Suprapubic skin (tissue), 4 donors: ENCODE data around the gene ITGAE. TPM values are rescaled to one million over a fixed set of nuclear protein-coding genes. Genes with fewer than 3 reads are reported as not detected.

Experiments
- DNase-seq, 2 donors: peaks; one replicate each; pipeline ENCODE4 v3.0.0-alpha.2; 2019; ENCODE audit warnings: low spot score in 2 of 2
- H3K27ac ChIP-seq: fragments of 200-600 bp; sonication (generic); one replicate; pipeline ENCODE4 v1.5.1; 2019
- H3K27me3 ChIP-seq: fragments of 200-600 bp; sonication (generic); one replicate; pipeline ENCODE4 v1.5.1; 2019
- H3K36me3 ChIP-seq: fragments of 200-600 bp; sonication (generic); one replicate; pipeline ENCODE4 v1.5.1; 2019
- H3K4me1 ChIP-seq: fragments of 200-600 bp; sonication (generic); one replicate; pipeline ENCODE4 v1.5.1; 2019
- H3K4me3 ChIP-seq: fragments of 200-600 bp; sonication (generic); one replicate; pipeline ENCODE4 v1.5.1; 2019; ENCODE audit warnings: mild to moderate bottlenecking
- H3K9me3 ChIP-seq: fragments of 200-600 bp; sonication (generic); one replicate; pipeline ENCODE4 v1.5.1; 2019
- EP300 ChIP-seq: sonication (generic); formaldehyde crosslinking; IDR thresholded peaks from one replicate; pipeline ENCODE4 v1.6.1; 2017; ENCODE audit warnings: antibody characterized with exemption
- POLR2A ChIP-seq, 2 donors: fragments of 450-650 bp; IDR thresholded peaks; one replicate each; pipeline ENCODE4 v1.6.1; 2017; ENCODE audit warnings: antibody characterized with exemption in 2 of 2, mild to moderate bottlenecking in 2 of 2, moderate library complexity in 2 of 2
- POLR2AphosphoS5 ChIP-seq, 3 donors: sonication (generic); formaldehyde crosslinking; IDR thresholded peaks; one replicate each; pipeline ENCODE4 v1.6.1; 2017; ENCODE audit warnings: antibody characterized with exemption in 3 of 3
- WGBS: methylation state at CpG from one replicate; pipeline ENCODE4 v1.1.5; 2018; 5-methylcytosine and 5-hydroxymethylcytosine counted together
- total RNA-seq, 4 donors: library from RNA; depleted of rRNA; stranded (reverse); fragments of >200 nt; gene quantifications; one replicate each; pipeline ENCODE4 v1.1.0, GENCODE V29; 2016
- TF ChIP-seq, protein P1 (sequence below), 2 donors: fragments of 200-600 bp in 1 of 2; fragments of 450-650 bp in 1 of 2; sonication (generic) in 1 of 2; IDR thresholded peaks; one replicate each; pipeline ENCODE4 v1.5.1; 2016 to 2019; ENCODE audit warnings: antibody characterized with exemption in 2 of 2, mild to moderate bottlenecking in 1 of 2, moderate library complexity in 1 of 2

ITGAE gene
- total RNA-seq, 4 donors from 2014 or later: 14.0 to 20.7 (median 14.4) TPM

DNA sequence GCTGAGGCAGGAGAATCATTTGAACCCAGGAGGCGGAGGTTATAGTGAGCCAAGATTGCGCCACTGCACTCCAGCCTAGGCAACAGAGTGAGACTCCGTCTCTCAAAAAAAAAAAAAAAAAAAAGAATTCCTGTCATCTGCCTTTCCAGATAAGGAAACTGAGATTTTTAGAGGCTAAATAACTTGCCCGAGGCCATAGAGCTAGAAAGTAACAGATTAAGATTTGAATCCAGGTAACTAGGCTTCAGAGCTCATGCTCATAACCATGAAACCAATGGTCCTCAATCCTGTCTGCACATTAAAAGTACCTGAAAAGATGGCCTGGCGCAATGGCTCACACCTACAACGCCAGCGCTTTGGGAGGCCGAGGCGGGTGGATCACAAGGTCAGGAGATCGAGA, 35.6 kb upstream of the ITGAE start:
- TF ChIP-seq POLR2AphosphoS5 (IDR thresholded peaks at IDR 0.05) (no peak), POLR2A (IDR thresholded peaks at IDR 0.05) (no peak), EP300 (no peak)
- TF ChIP-seq, protein P1, sequence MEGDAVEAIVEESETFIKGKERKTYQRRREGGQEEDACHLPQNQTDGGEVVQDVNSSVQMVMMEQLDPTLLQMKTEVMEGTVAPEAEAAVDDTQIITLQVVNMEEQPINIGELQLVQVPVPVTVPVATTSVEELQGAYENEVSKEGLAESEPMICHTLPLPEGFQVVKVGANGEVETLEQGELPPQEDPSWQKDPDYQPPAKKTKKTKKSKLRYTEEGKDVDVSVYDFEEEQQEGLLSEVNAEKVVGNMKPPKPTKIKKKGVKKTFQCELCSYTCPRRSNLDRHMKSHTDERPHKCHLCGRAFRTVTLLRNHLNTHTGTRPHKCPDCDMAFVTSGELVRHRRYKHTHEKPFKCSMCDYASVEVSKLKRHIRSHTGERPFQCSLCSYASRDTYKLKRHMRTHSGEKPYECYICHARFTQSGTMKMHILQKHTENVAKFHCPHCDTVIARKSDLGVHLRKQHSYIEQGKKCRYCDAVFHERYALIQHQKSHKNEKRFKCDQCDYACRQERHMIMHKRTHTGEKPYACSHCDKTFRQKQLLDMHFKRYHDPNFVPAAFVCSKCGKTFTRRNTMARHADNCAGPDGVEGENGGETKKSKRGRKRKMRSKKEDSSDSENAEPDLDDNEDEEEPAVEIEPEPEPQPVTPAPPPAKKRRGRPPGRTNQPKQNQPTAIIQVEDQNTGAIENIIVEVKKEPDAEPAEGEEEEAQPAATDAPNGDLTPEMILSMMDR (IDR thresholded peaks at IDR 0.05): no peak
- Histone ChIP-seq H3K27ac (no peak overlapping the region), H3K4me3 (no peak overlapping the region), H3K9me3 (no peaks in the 10 kb centered on the region), H3K27me3 (no peaks in the 10 kb centered on the region), H3K4me1 (peaks cover 8% of the 10 kb centered on the region), H3K36me3 (peaks cover 57% of the 10 kb centered on the region)
- 91% methylated on average over 10 of the region's 10 CpGs for WGBS
- DNase-seq: no peak

GRCh38 chr17:3835410-3836229, 34.6 kb upstream of the ITGAE start:
- H3K4me1 ChIP-seq: peaks cover 8% of the 10 kb centered on the region
- WGBS: 79% methylated on average over 14 of the region's 14 CpGs
- H3K36me3 ChIP-seq: peaks cover 54% of the 10 kb centered on the region
- no peaks in the 10 kb centered on the region for H3K9me3 ChIP-seq
- H3K27ac ChIP-seq: no peak overlapping the region
- TF ChIP-seq POLR2AphosphoS5 (IDR thresholded peaks at IDR 0.05) (no peak), EP300 (no peak), POLR2A (IDR thresholded peaks at IDR 0.05) (no peak)
- TF ChIP-seq, protein P1 (IDR thresholded peaks at IDR 0.05): no peak
- no peaks in the 10 kb centered on the region for H3K27me3 ChIP-seq
- no peak for DNase-seq
- no peak overlapping the region for H3K4me3 ChIP-seq

DNA sequence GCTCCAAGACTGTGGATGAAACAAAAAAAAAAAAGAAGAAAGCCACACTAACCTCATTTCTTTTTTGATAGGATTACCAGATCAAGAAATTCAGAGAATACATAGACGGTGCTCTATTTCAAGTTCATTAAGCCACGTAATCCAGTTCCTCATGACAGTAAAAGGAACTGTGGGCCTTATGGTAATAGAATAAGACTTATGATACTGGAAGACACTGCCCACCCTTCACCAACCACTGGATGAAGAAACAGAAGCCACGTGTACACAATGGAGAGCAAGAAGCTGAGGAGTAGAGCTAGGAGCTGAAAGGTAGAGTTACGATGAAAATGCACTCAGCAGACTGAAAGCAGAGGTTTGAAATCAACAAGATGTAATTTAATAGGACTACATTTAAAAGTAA, 33.8 kb upstream of the ITGAE start:
- Histone ChIP-seq H3K4me3 (no peak overlapping the region), H3K4me1 (peaks cover 8% of the 10 kb centered on the region), H3K27ac (no peak overlapping the region), H3K36me3 (peaks cover 55% of the 10 kb centered on the region), H3K9me3 (no peaks in the 10 kb centered on the region), H3K27me3 (no peaks in the 10 kb centered on the region)
- DNase-seq: no peak
- TF ChIP-seq EP300 (no peak), POLR2AphosphoS5 (IDR thresholded peaks at IDR 0.05) (no peak), POLR2A (IDR thresholded peaks at IDR 0.05) (no peak)
- TF ChIP-seq, protein P1 (IDR thresholded peaks at IDR 0.05): no peak
- 88% methylated on average over 4 of the region's 4 CpGs for WGBS

DNA sequence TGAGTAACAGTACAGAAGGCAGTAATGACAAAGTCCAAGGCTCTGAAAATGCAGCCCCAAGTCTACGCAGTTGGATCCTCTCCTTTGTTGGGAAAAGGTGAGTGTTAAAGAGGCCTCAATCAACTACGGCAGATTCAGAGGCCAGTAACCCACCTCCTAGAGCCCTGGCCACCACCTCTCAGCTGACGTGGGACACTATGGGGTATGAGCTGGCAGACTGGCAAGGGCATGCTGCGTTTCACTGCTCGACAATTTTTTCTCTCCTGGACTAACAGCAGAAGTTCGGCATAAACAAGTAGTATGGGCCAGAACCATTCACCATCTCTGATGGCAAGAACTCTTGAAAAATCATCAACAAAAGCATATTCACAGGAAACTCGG, 27.9 kb upstream of the ITGAE start:
- Histone ChIP-seq H3K27ac (no peak overlapping the region), H3K36me3 (peaks cover 59% of the 10 kb centered on the region), H3K9me3 (no peaks in the 10 kb centered on the region), H3K27me3 (no peaks in the 10 kb centered on the region), H3K4me1 (peaks cover 5% of the 10 kb centered on the region), H3K4me3 (no peak overlapping the region)
- no peak for DNase-seq
- TF ChIP-seq POLR2A (IDR thresholded peaks at IDR 0.05) (no peak), EP300 (no peak), POLR2AphosphoS5 (IDR thresholded peaks at IDR 0.05) (no peak)
- TF ChIP-seq, protein P1 (IDR thresholded peaks at IDR 0.05): no peak
- WGBS: 90% methylated on average over 7 of the region's 7 CpGs

DNA sequence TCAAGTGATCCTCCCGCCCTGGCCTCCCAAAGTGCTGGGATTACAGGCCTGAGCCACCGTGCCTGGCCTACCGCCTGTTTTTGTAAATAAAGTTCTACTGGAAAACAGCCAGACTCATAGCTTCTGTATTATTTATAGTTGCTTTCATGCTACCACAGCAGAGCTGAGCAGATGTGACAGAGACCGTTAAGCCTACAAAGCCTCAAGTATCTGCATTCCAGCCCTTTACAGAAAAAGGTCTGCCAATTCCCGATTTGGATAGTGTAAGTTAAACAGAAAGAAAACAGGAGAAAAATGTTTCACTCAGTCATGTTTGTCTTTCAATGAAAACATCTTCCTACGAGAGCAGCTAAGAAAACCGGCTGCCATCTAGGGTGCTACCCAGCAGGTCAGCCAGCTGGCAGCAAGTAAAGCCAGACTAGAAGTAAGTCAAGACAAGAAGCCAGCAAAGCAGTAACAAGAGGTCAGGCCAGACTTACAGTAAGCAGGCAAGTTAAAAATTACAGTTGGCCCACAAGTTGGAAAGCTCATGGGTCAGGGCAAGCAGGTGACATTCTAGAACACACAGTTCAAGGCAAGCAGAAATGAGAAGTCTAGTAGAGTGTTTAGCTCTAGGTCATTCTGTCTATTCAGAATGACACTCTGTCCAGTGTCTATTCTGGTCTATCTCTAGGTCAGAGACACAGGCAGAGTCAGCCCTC, 27.3 kb upstream of the ITGAE start:
- Histone ChIP-seq H3K36me3 (peaks cover 64% of the 10 kb centered on the region), H3K9me3 (no peaks in the 10 kb centered on the region), H3K4me3 (no peak overlapping the region), H3K27me3 (no peaks in the 10 kb centered on the region), H3K4me1 (peaks cover 5% of the 10 kb centered on the region), H3K27ac (no peak overlapping the region)
- no peak for DNase-seq
- WGBS: 50% methylated on average over 7 of the region's 7 CpGs
- TF ChIP-seq POLR2A (IDR thresholded peaks at IDR 0.05) (no peak), POLR2AphosphoS5 (IDR thresholded peaks at IDR 0.05) (no peak), EP300 (no peak)
- TF ChIP-seq, protein P1 (IDR thresholded peaks at IDR 0.05): no peak
